Mesenchymal stem cell (in vitro differentiated cells and primary cell): ENCODE results near the gene LRWD1.
"Not testable (repeated sequence)": the region's sequence is repeated elsewhere in the genome, so short reads cannot be mapped to it uniquely, and the experiment has no call there.

ENCODE experiments used
- DNase-seq: peaks from one replicate; pipeline ENCODE4 v3.0.0-alpha.2; 2013
- H2AFZ ChIP-seq: one replicate; pipeline ENCODE4 v1.6.1; 2013; ENCODE audit warnings: low read depth, mild to moderate bottlenecking, control low read depth, inconsistent platforms, low read length, moderate library complexity
- H2AK5ac ChIP-seq: 2 replicates; pipeline ENCODE4 v1.6.1; 2013; ENCODE audit warnings: low read length, moderate library complexity, mild to moderate bottlenecking, inconsistent platforms; ENCODE audit not compliant: severe bottlenecking
- H2BK120ac ChIP-seq: one replicate; pipeline ENCODE4 v1.6.1; 2013; ENCODE audit warnings: low read depth, mild to moderate bottlenecking, inconsistent platforms, low read length, moderate library complexity
- H2BK12ac ChIP-seq, 2 experiments: one replicate each; pipeline ENCODE4 v1.6.1; 2013; ENCODE audit warnings: inconsistent platforms in 2 of 2, low read length in 2 of 2, mild to moderate bottlenecking in 2 of 2, moderate library complexity in 2 of 2, control low read depth in 1 of 2
- H2BK15ac ChIP-seq: one replicate; pipeline ENCODE4 v1.6.1; 2013; ENCODE audit warnings: mild to moderate bottlenecking, low read depth, inconsistent platforms; ENCODE audit not compliant: poor library complexity, severe bottlenecking
- H2BK5ac ChIP-seq: 2 replicates; pipeline ENCODE4 v1.6.1; 2013; ENCODE audit warnings: low read depth, mild to moderate bottlenecking, low read length, control low read depth, inconsistent platforms; ENCODE audit not compliant: poor library complexity, severe bottlenecking
- H3K14ac ChIP-seq, 2 experiments: one replicate each; pipeline ENCODE4 v1.6.1; 2013; ENCODE audit warnings: inconsistent platforms in 2 of 2, low read length in 2 of 2, control low read depth in 1 of 2, mild to moderate bottlenecking in 1 of 2, moderate library complexity in 1 of 2
- H3K18ac ChIP-seq, 2 experiments: one replicate each; pipeline ENCODE4 v1.6.1; 2013; ENCODE audit warnings: inconsistent platforms in 2 of 2, low read length in 2 of 2, control low read depth in 1 of 2, low read depth in 1 of 2, mild to moderate bottlenecking in 1 of 2
- H3K23ac ChIP-seq, 2 experiments: one replicate each; pipeline ENCODE4 v1.6.1; 2013; ENCODE audit warnings: inconsistent platforms in 2 of 2, low read length in 2 of 2, mild to moderate bottlenecking in 2 of 2, moderate library complexity in 2 of 2, control low read depth in 1 of 2
- H3K27ac ChIP-seq: 2 replicates; pipeline ENCODE4 v1.5.1; 2013; ENCODE audit warnings: mild to moderate bottlenecking, moderate library complexity, low read length, control low read depth, inconsistent platforms; ENCODE audit not compliant: poor library complexity, severe bottlenecking
- H3K27me3 ChIP-seq, 2 experiments: 2 replicates each; pipeline versions ENCODE4 v1.6.1 to v1.7.0; 2013; ENCODE audit warnings: low read length in 2 of 2, mild to moderate bottlenecking in 2 of 2, moderate library complexity in 2 of 2, control low read depth in 1 of 2, inconsistent platforms in 1 of 2; ENCODE audit not compliant: control insufficient read depth in 1 of 2, insufficient read depth in 1 of 2
- H3K36me3 ChIP-seq, 2 experiments: 2 replicates each; pipeline versions ENCODE4 v1.6.1 to v1.7.0; 2013; ENCODE audit warnings: low read length in 2 of 2, control low read depth in 1 of 2, inconsistent platforms in 1 of 2, low read depth in 1 of 2, mild to moderate bottlenecking in 1 of 2; ENCODE audit not compliant: insufficient read depth in 2 of 2, control insufficient read depth in 1 of 2
- H3K4ac ChIP-seq, 2 experiments: one replicate each; pipeline ENCODE4 v1.6.1; 2013; ENCODE audit warnings: inconsistent platforms in 2 of 2, low read length in 2 of 2, mild to moderate bottlenecking in 2 of 2, moderate library complexity in 2 of 2, control low read depth in 1 of 2, low read depth in 1 of 2
- H3K4me1 ChIP-seq: 2 replicates; pipeline ENCODE4 v1.6.1; 2013; ENCODE audit warnings: low read depth, low read length, control low read depth; ENCODE audit not compliant: control insufficient read depth, insufficient read depth
- H3K4me2 ChIP-seq: 2 replicates; pipeline ENCODE4 v1.6.1; 2013; ENCODE audit warnings: low read length, mild to moderate bottlenecking, inconsistent platforms; ENCODE audit not compliant: poor library complexity, severe bottlenecking
- H3K4me3 ChIP-seq, 2 experiments: 2 replicates each; pipeline versions ENCODE4 v1.5.1 to v1.7.0; 2013; ENCODE audit warnings: low read length in 2 of 2, mild to moderate bottlenecking in 2 of 2, control low read depth in 1 of 2, low read depth in 1 of 2; ENCODE audit not compliant: insufficient read depth in 1 of 2
- H3K79me1 ChIP-seq: replicated peaks from 2 replicates; pipeline ENCODE4 v1.6.1; 2013; ENCODE audit warnings: mild to moderate bottlenecking, control low read depth, low read length, inconsistent platforms; ENCODE audit not compliant: poor library complexity, severe bottlenecking
- H3K9ac ChIP-seq: 2 replicates; pipeline ENCODE4 v1.7.0; 2013; ENCODE audit warnings: mild to moderate bottlenecking, low read length, moderate library complexity
- H3K9me3 ChIP-seq: 2 replicates; pipeline ENCODE4 v1.7.0; 2013; ENCODE audit warnings: mild to moderate bottlenecking, low read length; ENCODE audit not compliant: control insufficient read depth
- H4K8ac ChIP-seq: one replicate; pipeline ENCODE4 v1.6.1; 2013; ENCODE audit warnings: inconsistent platforms, mild to moderate bottlenecking, low read length, moderate library complexity
- H4K91ac ChIP-seq: one replicate; pipeline ENCODE4 v1.6.1; 2013; ENCODE audit warnings: mild to moderate bottlenecking, low read length, inconsistent platforms
- WGBS: methylation state at CpG from one replicate; pipeline ENCODE4 v1.1.7; 2013; ENCODE audit warnings: mixed read lengths; 5-methylcytosine and 5-hydroxymethylcytosine counted together

Gene LRWD1

DNA sequence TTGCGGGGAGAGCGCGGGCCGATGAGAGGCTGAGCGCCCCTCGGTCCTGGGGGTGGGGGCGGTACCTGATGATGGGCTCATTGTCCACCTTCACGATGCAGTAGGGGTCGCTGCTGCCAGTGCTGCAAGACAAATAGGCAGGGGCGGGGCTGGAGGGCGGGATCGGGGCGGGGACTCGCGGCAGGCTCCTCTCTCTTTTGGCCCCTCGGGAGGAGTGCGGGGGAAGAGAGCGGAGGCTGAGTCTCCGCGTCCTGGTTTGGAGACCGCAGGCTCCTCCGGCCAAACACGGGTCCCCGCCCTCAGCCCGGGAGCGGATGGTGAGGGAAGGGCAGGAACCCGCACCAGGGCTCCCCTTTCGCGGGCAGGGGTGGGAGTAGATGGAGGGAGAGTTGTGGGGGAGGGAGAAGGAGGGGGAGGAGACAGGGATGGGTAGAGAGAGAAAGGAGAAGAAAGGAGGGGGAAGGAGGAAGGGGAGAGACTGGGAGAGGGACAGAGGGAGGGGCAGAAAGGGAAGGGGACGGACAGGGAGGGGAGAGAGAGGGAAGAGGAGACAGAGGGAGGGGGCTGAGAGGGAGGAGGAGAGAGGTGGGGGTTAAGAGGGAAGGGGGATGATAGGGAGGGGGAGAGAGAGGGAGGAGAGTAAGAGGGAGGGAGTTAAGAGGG is 47.2 kb downstream of the LRWD1 start:
- not testable (repeated sequence) for H3K4me3 ChIP-seq, H2BK12ac ChIP-seq, H2BK120ac ChIP-seq, H2AFZ ChIP-seq, H3K27ac ChIP-seq, H3K23ac ChIP-seq, H3K4me1 ChIP-seq, H3K36me3 ChIP-seq, H2AK5ac ChIP-seq, H2BK5ac ChIP-seq, H3K4me2 ChIP-seq, DNase-seq, H4K91ac ChIP-seq, H3K9me3 ChIP-seq, H3K18ac ChIP-seq, H3K14ac ChIP-seq, H3K79me1 ChIP-seq, H3K9ac ChIP-seq, H4K8ac ChIP-seq, H3K4ac ChIP-seq, H2BK15ac ChIP-seq, H3K27me3 ChIP-seq
- WGBS = no CpG with 5 or more reads among the region's 30 CpGs

DNA sequence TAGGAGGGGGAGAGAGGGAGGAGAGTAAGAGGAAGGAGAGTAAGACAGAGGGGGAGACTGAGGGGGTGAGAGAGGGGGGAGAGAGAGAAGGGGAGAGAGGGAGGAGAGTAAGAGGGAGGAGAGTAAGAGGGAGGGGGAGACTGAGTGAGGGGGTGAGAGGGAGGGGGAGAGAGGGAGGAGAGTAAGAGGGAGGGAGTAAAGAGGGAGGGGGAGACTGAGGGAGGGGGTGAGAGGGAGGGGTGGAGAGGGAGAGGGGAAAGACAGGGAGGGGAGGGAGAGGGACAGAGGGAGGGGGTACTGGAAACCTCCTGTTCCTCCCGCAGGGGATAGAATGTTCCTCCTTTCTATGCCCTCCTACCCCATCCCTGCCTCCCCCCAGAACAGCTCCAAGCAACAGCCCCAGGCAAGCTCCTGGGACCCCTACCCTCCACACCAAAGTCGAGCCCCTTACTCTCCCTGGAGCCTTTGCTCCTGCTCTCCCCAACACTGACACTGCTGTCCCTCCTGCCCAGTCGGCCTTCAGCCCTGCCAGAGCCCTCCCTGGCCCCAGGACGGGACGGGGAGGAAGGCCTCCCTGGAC is 47.9 kb downstream of the LRWD1 start:
- peak overlapping the region in 1 of 2 experiments; percentile 95 for H3K14ac ChIP-seq
- not testable (repeated sequence) for H3K9me3 ChIP-seq, H3K27me3 ChIP-seq, H2BK5ac ChIP-seq, H3K79me1 ChIP-seq, H3K36me3 ChIP-seq, H3K27ac ChIP-seq, H2AFZ ChIP-seq, H3K4me1 ChIP-seq, H2BK15ac ChIP-seq, H3K23ac ChIP-seq, H3K9ac ChIP-seq
- H3K4ac ChIP-seq = peak overlapping the region; percentile 73 to 87
- H4K91ac ChIP-seq = peak overlapping the region; percentile 83
- WGBS = 86% methylated on average over 2 of the region's 5 CpGs
- peak overlapping the region; percentile 93 for H2AK5ac ChIP-seq
- H2BK12ac ChIP-seq = peak overlapping the region; percentile 96 to 99
- peak; percentile 81 for DNase-seq
- H4K8ac ChIP-seq = peak overlapping the region; percentile 95
- peak overlapping the region; percentile 73 for H2BK120ac ChIP-seq
- H3K4me3 ChIP-seq = peak overlapping the region in 1 of 2 experiments; percentile 20
- peak overlapping the region; percentile 91 to 95 for H3K18ac ChIP-seq
- H3K4me2 ChIP-seq = peak overlapping the region; percentile 61

DNA sequence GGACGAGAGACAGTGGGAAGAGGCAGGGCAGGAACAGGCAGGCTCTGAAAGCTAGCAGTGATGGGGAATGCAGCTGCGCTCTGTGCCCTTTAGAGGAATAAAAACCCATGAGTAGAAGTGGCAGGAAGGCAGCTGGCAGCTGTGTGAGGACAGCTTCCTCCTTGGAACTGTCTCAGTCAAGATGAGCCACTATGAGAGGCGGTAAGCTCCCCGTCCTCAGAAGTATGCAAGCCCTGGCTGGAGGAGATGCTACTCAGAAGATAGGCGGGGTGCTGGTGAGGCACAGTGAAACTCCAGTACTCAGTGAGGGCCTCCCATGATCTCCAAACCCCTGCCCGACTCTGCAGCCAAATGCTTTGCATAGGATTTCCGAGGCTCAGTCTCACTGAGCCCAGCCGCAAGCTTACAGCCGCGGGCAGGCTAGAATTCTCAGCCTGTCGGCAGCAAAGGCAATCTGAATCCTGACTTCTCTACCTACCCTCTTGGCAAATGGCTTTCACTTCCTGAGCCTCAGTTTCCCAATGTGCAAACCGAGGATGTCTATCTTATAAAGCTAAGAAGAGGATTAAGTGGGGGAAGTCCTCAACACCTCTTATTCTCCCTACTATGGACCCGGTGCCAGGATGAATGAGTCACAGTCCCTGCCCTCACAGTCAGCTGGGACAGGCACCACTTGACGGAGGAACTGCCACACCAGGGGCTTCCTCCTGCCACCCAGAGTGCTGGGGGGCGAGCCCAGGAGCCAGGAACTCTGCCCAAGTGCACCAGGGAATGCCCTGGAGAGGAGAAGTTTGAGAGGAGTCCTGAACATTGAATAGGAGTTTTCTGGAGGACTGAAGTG is 50.3 kb downstream of the LRWD1 start:
- not testable (repeated sequence) for H3K36me3 ChIP-seq, DNase-seq, H3K18ac ChIP-seq, H3K4ac ChIP-seq, H3K79me1 ChIP-seq, H3K27ac ChIP-seq, H4K8ac ChIP-seq, H3K23ac ChIP-seq, H3K14ac ChIP-seq, H3K9ac ChIP-seq, H3K4me1 ChIP-seq, H2BK12ac ChIP-seq, H2BK5ac ChIP-seq, H2BK15ac ChIP-seq, H2AFZ ChIP-seq, H2BK120ac ChIP-seq, H2AK5ac ChIP-seq, H4K91ac ChIP-seq, H3K4me3 ChIP-seq, H3K9me3 ChIP-seq, H3K4me2 ChIP-seq, H3K27me3 ChIP-seq
- no CpG with 5 or more reads among the region's 15 CpGs for WGBS

DNA sequence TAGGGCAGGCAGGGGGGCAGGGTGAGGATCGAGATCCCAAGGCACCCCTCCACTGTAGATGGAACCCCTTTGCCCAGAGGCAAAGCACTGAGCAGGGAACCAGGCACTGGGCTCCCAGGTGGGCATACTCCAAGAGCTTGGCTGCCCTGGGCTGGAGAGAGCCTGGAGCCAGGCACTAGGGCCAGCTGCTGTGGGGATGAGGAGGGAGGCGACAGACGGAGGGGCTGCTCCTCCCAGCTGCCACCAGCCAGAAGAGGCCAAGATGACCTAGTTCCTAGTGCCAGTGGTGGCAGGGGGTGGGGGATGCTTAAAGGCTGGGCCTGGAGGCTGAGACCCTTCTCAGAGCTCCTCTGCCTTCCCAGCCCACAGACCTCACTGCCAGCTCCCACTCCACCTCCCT is 51.1 kb downstream of the LRWD1 start:
- H3K36me3 ChIP-seq, H3K4ac ChIP-seq, H3K18ac ChIP-seq: not testable (repeated sequence)

More for the DNA sequence above, 51.1 kb downstream of the LRWD1 start:
- WGBS = no CpG with 5 or more reads among the region's 3 CpGs
- H2BK120ac ChIP-seq, H3K4me1 ChIP-seq, DNase-seq, H3K23ac ChIP-seq, H4K8ac ChIP-seq, H2AK5ac ChIP-seq, H3K9ac ChIP-seq, H2BK12ac ChIP-seq, H3K9me3 ChIP-seq, H3K4me2 ChIP-seq, H3K4me3 ChIP-seq, H2BK15ac ChIP-seq, H3K27me3 ChIP-seq, H3K14ac ChIP-seq, H4K91ac ChIP-seq, H2BK5ac ChIP-seq, H3K27ac ChIP-seq, H2AFZ ChIP-seq, H3K79me1 ChIP-seq: not testable (repeated sequence)
